ENCODE measurements around the gene SLC3A2. TPM values are rescaled to one million over a fixed set of nuclear protein-coding genes. Genes with fewer than 3 reads are reported as not detected.
A peak's percentile ranks its signal among the peaks of the same experiment; 100 is the strongest.

Gene SLC3A2
- total RNA-seq, 4 donors from 2014 or later = 108 to 148 (median 133) TPM

DNA sequence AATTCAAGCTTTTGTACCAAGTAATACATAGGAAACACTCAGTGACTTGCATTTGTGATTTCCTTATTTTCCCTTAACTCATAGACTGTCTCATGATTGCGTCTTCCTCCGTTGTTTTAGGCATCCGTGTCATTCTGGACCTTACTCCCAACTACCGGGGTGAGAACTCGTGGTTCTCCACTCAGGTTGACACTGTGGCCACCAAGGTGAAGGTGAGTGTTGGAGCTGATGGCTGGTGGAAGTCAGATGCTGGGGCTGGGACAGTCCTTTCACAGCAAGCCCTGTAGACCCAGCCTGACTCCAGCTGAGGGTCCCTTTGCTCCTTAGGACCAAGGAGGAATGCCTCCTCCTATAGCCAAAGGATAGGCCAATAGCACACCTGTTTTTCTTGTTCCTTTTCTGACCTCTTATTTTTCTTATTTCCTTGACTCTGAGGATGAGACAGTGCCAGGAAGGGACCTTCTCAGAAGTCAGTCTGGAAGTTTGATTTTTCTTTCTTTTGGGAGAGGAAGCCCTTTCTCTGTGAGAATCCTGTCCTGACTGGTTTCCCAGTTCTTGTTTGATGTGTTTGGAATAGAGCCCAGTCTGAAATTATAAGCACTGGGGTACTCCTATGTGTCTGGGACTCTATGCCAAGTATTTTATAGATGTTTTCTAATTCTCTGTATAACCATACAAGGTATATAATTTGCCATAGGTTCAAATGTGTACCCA is 2.2 kb downstream of the SLC3A2 start:
- Histone ChIP-seq H3K9me3 (no peaks in the 10 kb centered on the region), H3K4me1 (peaks cover 0 to 77% (median 38%) of the 10 kb centered on the region in 4 donors), H3K4me3 (peak overlapping the region; percentile 22 to 100 (median 93)), H3K27me3 (no peaks in the 10 kb centered on the region), H3K27ac (peak overlapping the region; percentile 94 to 100 (median 99)), H3K36me3 (peaks cover 11 to 56% (median 33%) of the 10 kb centered on the region in 3 donors)
- 56 to 60% methylated on average over 5 of the region's 5 CpGs for WGBS, 2 donors
- no peak for TF ChIP-seq EP300 (IDR thresholded peaks at IDR 0.05)
- TF ChIP-seq, protein P1, sequence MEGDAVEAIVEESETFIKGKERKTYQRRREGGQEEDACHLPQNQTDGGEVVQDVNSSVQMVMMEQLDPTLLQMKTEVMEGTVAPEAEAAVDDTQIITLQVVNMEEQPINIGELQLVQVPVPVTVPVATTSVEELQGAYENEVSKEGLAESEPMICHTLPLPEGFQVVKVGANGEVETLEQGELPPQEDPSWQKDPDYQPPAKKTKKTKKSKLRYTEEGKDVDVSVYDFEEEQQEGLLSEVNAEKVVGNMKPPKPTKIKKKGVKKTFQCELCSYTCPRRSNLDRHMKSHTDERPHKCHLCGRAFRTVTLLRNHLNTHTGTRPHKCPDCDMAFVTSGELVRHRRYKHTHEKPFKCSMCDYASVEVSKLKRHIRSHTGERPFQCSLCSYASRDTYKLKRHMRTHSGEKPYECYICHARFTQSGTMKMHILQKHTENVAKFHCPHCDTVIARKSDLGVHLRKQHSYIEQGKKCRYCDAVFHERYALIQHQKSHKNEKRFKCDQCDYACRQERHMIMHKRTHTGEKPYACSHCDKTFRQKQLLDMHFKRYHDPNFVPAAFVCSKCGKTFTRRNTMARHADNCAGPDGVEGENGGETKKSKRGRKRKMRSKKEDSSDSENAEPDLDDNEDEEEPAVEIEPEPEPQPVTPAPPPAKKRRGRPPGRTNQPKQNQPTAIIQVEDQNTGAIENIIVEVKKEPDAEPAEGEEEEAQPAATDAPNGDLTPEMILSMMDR (IDR thresholded peaks at IDR 0.05) = no peak
- no peak for TF ChIP-seq POLR2A (IDR thresholded peaks at IDR 0.05)
- no peak for DNase-seq (ENCODE audit: low spot score in 2 of 2)

GRCh38 chr11:62883673-62884072 is 3.0 kb downstream of the SLC3A2 start:
- Histone ChIP-seq H3K27ac (peak overlapping the region in 3 of 4 donors; percentile 94 to 100 (median 100)), H3K36me3 (peaks cover 14 to 63% (median 40%) of the 10 kb centered on the region in 3 donors), H3K4me1 (peaks cover 0 to 80% (median 37%) of the 10 kb centered on the region in 4 donors), H3K9me3 (no peaks in the 10 kb centered on the region), H3K27me3 (no peaks in the 10 kb centered on the region), H3K4me3 (peak overlapping the region in 2 of 4 donors; percentile 16 to 95)
- TF ChIP-seq EP300 (IDR thresholded peaks at IDR 0.05) (no peak), POLR2A (IDR thresholded peaks at IDR 0.05) (no peak)
- TF ChIP-seq, protein P1 (IDR thresholded peaks at IDR 0.05) = no peak
- WGBS, 2 donors = 61 to 66% methylated on average over 3 of the region's 3 CpGs
- DNase-seq (ENCODE audit: low spot score in 2 of 2) = no peak

- Histone ChIP-seq H3K4me1 (peaks cover 0 to 80% (median 31%) of the 10 kb centered on the region in 4 donors), H3K9me3 (no peaks in the 10 kb centered on the region), H3K27me3 (no peaks in the 10 kb centered on the region), H3K36me3 (peaks cover 16 to 77% (median 43%) of the 10 kb centered on the region in 3 donors), H3K4me3 (no peak overlapping the region), H3K27ac (peak overlapping the region in 1 of 4 donors; percentile 39)
- 89 to 91% methylated on average over 11 of the region's 11 CpGs for WGBS, 2 donors
- no peak for TF ChIP-seq EP300 (IDR thresholded peaks at IDR 0.05)
- no peak for TF ChIP-seq POLR2A (IDR thresholded peaks at IDR 0.05)
- TF ChIP-seq, protein P1 (IDR thresholded peaks at IDR 0.05) = no peak
- DNase-seq (ENCODE audit: low spot score in 2 of 2) = no peak
Measured at GRCh38 chr11:62885137-62885750, 4.5 kb downstream of the SLC3A2 start.

DNA sequence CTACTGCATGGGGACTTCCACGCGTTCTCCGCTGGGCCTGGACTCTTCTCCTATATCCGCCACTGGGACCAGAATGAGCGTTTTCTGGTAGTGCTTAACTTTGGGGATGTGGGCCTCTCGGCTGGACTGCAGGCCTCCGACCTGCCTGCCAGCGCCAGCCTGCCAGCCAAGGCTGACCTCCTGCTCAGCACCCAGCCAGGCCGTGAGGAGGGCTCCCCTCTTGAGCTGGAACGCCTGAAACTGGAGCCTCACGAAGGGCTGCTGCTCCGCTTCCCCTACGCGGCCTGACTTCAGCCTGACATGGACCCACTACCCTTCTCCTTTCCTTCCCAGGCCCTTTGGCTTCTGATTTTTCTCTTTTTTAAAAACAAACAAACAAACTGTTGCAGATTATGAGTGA is 7.7 kb downstream of the SLC3A2 start:
- DNase-seq (ENCODE audit: low spot score in 2 of 2) = no peak
- peaks cover 0 to 65% (median 20%) of the 10 kb centered on the region in 4 donors for H3K4me1 ChIP-seq
- TF ChIP-seq POLR2A (IDR thresholded peaks at IDR 0.05) = no peak
- TF ChIP-seq, protein P1 (IDR thresholded peaks at IDR 0.05) = no peak
- TF ChIP-seq EP300 (IDR thresholded peaks at IDR 0.05) = no peak
- H3K27me3 ChIP-seq = no peaks in the 10 kb centered on the region
- H3K36me3 ChIP-seq = peaks cover 16 to 71% (median 38%) of the 10 kb centered on the region in 3 donors
- no peak overlapping the region for H3K27ac ChIP-seq
- no peak overlapping the region for H3K4me3 ChIP-seq
- H3K9me3 ChIP-seq = no peaks in the 10 kb centered on the region
- WGBS, 2 donors = 88 to 89% methylated on average over 14 of the region's 14 CpGs

- 58 to 59% methylated on average over 2 of the region's 2 CpGs for WGBS, 2 donors
- Histone ChIP-seq H3K27ac (peak overlapping the region in 3 of 4 donors; percentile 8 to 28 (median 27)), H3K9me3 (no peaks in the 10 kb centered on the region), H3K4me1 (peaks cover 0 to 58% (median 14%) of the 10 kb centered on the region in 4 donors), H3K36me3 (peaks cover 16 to 64% (median 38%) of the 10 kb centered on the region in 3 donors), H3K4me3 (no peak overlapping the region), H3K27me3 (no peaks in the 10 kb centered on the region)
- no peak for DNase-seq (ENCODE audit: low spot score in 2 of 2)
- TF ChIP-seq POLR2A (IDR thresholded peaks at IDR 0.05) = no peak
- no peak for TF ChIP-seq EP300 (IDR thresholded peaks at IDR 0.05)
- TF ChIP-seq, protein P1 (IDR thresholded peaks at IDR 0.05) = no peak
Measured at GRCh38 chr11:62889126-62889483, 8.4 kb downstream of the SLC3A2 start.
